ENCODE results near the gene UROC1. TPM values are rescaled to one million over a fixed set of nuclear protein-coding genes. Genes with fewer than 3 reads are reported as not detected.

Gene UROC1
- total and polyA plus RNA-seq, 4 donors = not detected

DNA sequence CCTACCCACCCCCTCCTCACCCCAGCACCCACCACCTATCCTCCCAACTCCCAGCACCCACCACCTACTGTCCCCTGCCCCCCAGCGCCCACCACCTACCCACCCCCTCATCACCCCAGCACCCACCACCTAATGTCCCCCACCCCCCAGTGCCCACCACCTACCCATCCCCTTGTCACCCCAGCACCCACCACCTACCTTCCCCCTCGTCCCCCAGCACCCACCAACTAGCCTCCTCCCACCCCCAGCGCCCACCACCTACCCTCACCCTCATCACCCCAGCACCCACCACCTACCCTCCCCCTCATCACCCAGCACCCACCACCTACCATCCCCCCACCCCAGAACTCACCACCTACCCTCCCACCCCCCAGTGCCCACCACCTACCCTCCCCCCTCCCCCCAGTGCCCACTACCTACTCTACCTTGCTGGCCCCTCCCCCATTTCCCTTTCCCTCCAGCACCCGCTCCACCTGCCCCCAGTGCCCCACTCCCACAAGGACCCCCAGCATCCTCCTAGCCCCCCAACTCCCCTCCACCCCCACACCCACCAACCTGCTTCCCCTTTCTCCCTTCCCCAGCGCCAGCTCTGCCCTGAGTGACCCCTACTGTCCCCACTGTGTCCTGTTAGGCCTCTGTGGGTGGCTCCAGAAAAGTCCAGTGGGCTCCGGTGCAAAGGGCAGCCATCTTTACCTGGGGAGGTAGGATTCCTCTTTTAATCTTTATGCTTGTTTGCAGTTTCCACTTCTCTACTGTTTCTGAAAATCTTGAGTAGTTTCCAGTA lies 1.2 kb downstream of the UROC1 start:
- ATAC-seq (ENCODE audit: low FRiP score) (no peak), DNase-seq (peak; percentile 12 to 39)
- Histone ChIP-seq H3K27ac (ENCODE audit: low read depth in 1 of 2, low read length in 2 of 2) (no peak overlapping the region), H3K4me1 (ENCODE audit: control insufficient read depth in 1 of 2, insufficient read depth in 2 of 2, low read length in 2 of 2) (no peaks in the 10 kb centered on the region), H3K9me3 (ENCODE audit: control insufficient read depth, low read length) (no peaks in the 10 kb centered on the region), H3K36me3 (ENCODE audit: control insufficient read depth in 1 of 2, insufficient read depth in 2 of 2, low read length in 1 of 2) (no peaks in the 10 kb centered on the region), H3K4me3 (ENCODE audit: low read length in 2 of 2) (no peak overlapping the region), H3K27me3 (ENCODE audit: control insufficient read depth in 1 of 2, insufficient read depth in 2 of 2, low read length in 1 of 2) (no peaks in the 10 kb centered on the region)
- 91% methylated on average over 6 of the region's 6 CpGs for WGBS, 2 donors
- intact Hi-C loops (cut with DNase I) = no loop called here

DNA sequence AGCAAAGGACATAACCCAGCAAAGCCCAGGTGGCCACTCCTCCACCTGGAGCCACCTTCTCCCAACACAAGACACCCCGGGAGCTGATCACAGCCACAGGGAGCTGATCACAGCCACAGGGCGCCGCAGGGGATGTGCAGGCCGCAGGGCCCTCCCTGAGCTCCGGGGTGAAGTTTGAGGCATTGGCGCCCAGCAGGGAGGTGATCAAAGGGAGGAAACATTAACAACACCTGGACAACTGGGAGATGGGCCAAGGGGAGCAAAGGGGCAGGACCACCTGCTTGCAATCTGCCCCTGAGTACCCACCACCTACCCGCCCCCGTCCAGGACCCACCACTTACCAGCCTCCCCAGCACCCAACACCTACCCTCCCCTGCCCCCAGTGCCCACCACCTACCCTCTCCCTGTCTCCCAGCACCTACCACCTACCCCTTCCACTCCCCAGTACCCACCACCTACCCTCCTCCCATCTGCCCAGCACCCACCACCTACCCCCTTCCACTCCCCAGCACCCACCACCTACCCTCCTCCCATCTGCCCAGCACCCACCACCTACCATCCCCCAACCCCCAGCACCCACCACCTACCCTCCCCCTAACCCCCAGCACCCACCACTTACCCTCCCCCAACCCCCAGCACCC lies 2.4 kb downstream of the UROC1 start:
- WGBS, 2 donors = 94 to 99% methylated on average over 6 to 8 of the region's 8 CpGs
- DNase-seq (peak; percentile 26 to 57), ATAC-seq (ENCODE audit: low FRiP score) (no peak)
- no peaks in the 10 kb centered on the region for H3K27me3 ChIP-seq (ENCODE audit: control insufficient read depth in 1 of 2, insufficient read depth in 2 of 2, low read length in 1 of 2)
- H3K27ac ChIP-seq (ENCODE audit: low read depth in 1 of 2, low read length in 2 of 2) = no peak overlapping the region
- no peaks in the 10 kb centered on the region for H3K36me3 ChIP-seq (ENCODE audit: control insufficient read depth in 1 of 2, insufficient read depth in 2 of 2, low read length in 1 of 2)
- no peak overlapping the region for H3K4me3 ChIP-seq (ENCODE audit: low read length in 2 of 2)
- no peaks in the 10 kb centered on the region for H3K9me3 ChIP-seq (ENCODE audit: control insufficient read depth, low read length)
- intact Hi-C loops (cut with DNase I) = no loop called here
- no peaks in the 10 kb centered on the region for H3K4me1 ChIP-seq (ENCODE audit: control insufficient read depth in 1 of 2, insufficient read depth in 2 of 2, low read length in 2 of 2)

DNA sequence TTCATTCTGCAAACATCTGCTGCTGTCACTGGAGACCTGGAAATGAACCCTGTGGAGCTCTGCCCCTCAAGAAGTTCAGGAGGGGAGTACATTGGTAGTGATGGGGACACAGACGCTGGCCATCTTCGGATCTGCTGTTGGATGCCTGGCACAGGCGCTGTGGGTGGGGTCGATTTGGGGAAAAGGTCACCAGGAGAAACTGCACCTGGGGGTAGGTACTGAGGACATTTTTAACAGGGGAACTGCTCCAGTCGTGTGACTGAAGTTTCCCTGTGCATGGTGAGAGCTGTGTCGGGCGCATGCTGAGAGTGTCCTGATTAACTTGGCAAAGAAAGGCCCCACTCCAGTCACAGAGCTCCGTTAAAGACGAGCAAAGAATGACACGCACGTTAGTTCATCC lies 3.4 kb downstream of the UROC1 start:
- intact Hi-C loops (cut with DNase I) = no loop called here
- Histone ChIP-seq H3K4me3 (ENCODE audit: low read length in 2 of 2) (no peak overlapping the region), H3K27ac (ENCODE audit: low read depth in 1 of 2, low read length in 2 of 2) (no peak overlapping the region), H3K36me3 (ENCODE audit: control insufficient read depth in 1 of 2, insufficient read depth in 2 of 2, low read length in 1 of 2) (no peaks in the 10 kb centered on the region), H3K4me1 (ENCODE audit: control insufficient read depth in 1 of 2, insufficient read depth in 2 of 2, low read length in 2 of 2) (no peaks in the 10 kb centered on the region), H3K9me3 (ENCODE audit: control insufficient read depth, low read length) (no peaks in the 10 kb centered on the region), H3K27me3 (ENCODE audit: control insufficient read depth in 1 of 2, insufficient read depth in 2 of 2, low read length in 1 of 2) (no peaks in the 10 kb centered on the region)
- ATAC-seq (ENCODE audit: low FRiP score) (no peak), DNase-seq (peak; percentile 9 to 38)
- 91 to 92% methylated on average over 11 of the region's 11 CpGs for WGBS, 2 donors

DNA sequence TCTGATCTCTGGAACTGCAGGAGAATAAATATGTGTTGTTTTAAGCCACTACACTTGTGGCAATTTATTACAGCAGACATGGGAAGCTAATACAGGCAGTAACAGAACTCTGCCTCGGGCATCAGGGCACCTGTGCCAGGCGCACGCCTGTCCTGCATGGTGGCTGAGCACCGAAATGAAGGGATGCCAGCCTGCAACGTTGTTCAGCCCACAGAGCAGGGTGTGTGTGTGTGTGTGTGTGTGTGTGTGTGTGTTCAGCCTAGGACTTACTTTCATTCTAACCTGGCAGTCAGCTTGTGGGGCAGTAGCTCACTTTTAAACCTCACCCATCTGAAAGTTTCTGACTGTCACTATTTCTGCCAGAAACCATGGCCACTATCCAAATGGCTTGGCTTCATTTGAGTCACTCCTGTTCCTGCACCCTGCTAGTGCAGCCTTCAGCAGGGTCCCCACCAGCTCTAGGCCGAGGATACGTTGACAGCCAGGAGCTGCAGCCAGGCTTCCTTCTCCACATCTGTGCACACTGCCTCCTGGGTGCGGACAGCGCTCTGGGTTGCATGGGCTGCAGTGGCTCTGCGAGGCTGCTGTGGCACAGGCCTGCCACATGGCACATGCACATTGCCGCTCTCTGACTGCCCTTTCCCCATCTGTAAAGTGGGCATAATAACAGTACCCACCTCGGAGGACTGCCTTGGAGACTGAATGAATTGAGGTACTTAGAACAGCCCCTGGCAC lies 4.5 kb downstream of the UROC1 start:
- ATAC-seq (ENCODE audit: low FRiP score) (no peak), DNase-seq (peak; percentile 28 to 50)
- WGBS, 2 donors = 70 to 72% methylated on average over 12 of the region's 12 CpGs

DNA sequence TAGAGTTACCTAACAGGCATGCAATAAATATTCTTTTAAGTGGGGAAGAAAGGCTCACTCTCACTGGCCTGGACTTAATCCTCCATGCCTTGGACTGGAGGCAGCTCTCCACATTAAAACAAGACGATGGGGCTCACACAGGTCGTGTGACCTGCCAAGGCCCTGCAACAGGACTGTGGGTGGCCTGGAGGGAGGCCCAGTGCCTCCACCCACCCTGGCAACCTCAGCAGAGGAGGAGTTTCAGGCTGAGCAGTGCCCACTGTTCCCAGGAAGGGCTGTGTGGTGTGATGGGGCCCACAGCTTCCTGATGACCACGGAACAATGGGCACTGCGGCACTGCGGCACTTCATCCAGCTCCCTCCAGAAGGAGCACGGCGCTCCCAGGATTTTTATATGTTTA lies 5.5 kb downstream of the UROC1 start:
- ATAC-seq (ENCODE audit: low FRiP score) = no peak
- Histone ChIP-seq H3K9me3 (ENCODE audit: control insufficient read depth, low read length) (no peaks in the 10 kb centered on the region), H3K27me3 (ENCODE audit: control insufficient read depth in 1 of 2, insufficient read depth in 2 of 2, low read length in 1 of 2) (no peaks in the 10 kb centered on the region), H3K4me1 (ENCODE audit: control insufficient read depth in 1 of 2, insufficient read depth in 2 of 2, low read length in 2 of 2) (no peaks in the 10 kb centered on the region), H3K27ac (ENCODE audit: low read depth in 1 of 2, low read length in 2 of 2) (no peak overlapping the region), H3K36me3 (ENCODE audit: control insufficient read depth in 1 of 2, insufficient read depth in 2 of 2, low read length in 1 of 2) (no peaks in the 10 kb centered on the region), H3K4me3 (ENCODE audit: low read length in 2 of 2) (no peak overlapping the region)
- peak; percentile 13 to 50 for DNase-seq
- 65 to 66% methylated on average over 7 of the region's 7 CpGs for WGBS, 2 donors
- intact Hi-C loops (cut with DNase I) = no loop called here

More for the DNA sequence above, 4.5 kb downstream of the UROC1 start:
- Histone ChIP-seq H3K9me3 (ENCODE audit: control insufficient read depth, low read length) (no peaks in the 10 kb centered on the region), H3K27me3 (ENCODE audit: control insufficient read depth in 1 of 2, insufficient read depth in 2 of 2, low read length in 1 of 2) (no peaks in the 10 kb centered on the region), H3K4me3 (ENCODE audit: low read length in 2 of 2) (no peak overlapping the region), H3K4me1 (ENCODE audit: control insufficient read depth in 1 of 2, insufficient read depth in 2 of 2, low read length in 2 of 2) (no peaks in the 10 kb centered on the region), H3K27ac (ENCODE audit: low read depth in 1 of 2, low read length in 2 of 2) (no peak overlapping the region), H3K36me3 (ENCODE audit: control insufficient read depth in 1 of 2, insufficient read depth in 2 of 2, low read length in 1 of 2) (no peaks in the 10 kb centered on the region)
- intact Hi-C loops (cut with DNase I) = no loop called here

DNA sequence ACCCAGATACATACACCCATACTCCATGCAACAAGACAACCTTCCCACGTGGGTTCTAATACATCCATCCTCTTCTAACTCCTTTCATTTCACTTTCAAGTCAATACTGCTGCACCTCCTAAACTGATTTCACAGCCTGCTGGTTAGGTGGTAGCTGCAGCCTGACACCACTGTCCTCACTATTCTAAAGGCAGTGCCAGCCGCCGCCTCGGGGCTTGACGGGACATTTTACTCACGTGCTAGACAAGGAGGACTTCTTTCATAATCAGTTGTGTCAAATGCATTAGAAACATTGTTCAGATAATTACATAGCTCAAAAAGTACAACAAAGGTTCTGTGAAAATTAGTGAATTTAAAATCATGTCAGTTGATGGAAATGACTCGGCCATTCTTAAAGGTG lies 6.3 kb downstream of the UROC1 start:
- H3K36me3 ChIP-seq (ENCODE audit: control insufficient read depth in 1 of 2, insufficient read depth in 2 of 2, low read length in 1 of 2) = no peaks in the 10 kb centered on the region
- no peaks in the 10 kb centered on the region for H3K27me3 ChIP-seq (ENCODE audit: control insufficient read depth in 1 of 2, insufficient read depth in 2 of 2, low read length in 1 of 2)
- 78 to 80% methylated on average over 7 of the region's 7 CpGs for WGBS, 2 donors
- DNase-seq (peak; percentile 24 to 32), ATAC-seq (ENCODE audit: low FRiP score) (no peak)
- no peak overlapping the region for H3K4me3 ChIP-seq (ENCODE audit: low read length in 2 of 2)
- no peaks in the 10 kb centered on the region for H3K4me1 ChIP-seq (ENCODE audit: control insufficient read depth in 1 of 2, insufficient read depth in 2 of 2, low read length in 2 of 2)
- intact Hi-C loops (cut with DNase I) = no loop called here
- no peaks in the 10 kb centered on the region for H3K9me3 ChIP-seq (ENCODE audit: control insufficient read depth, low read length)
- no peak overlapping the region for H3K27ac ChIP-seq (ENCODE audit: low read depth in 1 of 2, low read length in 2 of 2)

DNA sequence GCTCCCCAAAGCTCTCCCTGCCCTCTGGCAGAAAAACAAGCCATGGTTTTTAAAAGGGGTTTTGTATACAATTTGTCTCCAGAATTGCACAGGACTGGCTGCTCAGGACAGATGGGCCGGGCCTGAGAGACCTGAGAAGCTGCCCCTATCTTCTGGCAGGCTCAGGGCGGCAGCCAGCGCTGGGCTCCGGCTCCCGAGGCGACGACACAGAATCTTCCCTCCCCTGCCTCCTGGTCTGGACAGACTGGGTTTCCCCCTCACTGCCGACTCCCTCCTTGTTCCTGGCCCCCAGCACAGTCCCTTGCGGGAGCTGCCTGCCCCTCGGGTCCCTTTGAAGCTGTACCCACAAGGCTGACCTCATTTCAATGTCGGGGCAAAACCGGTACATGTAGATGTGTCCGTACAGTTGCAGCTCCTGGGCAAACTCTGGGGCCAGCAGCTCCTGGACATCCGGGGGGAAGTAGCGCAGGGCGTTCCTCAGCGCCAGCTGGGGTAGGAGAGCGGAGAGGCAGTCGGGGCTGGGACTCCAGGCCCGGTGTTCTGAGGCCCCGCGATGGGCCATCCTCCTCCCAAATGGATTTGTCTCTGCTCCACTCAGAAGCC lies 7.2 kb downstream of the UROC1 start:
- H3K27me3 ChIP-seq (ENCODE audit: control insufficient read depth in 1 of 2, insufficient read depth in 2 of 2, low read length in 1 of 2) = no peaks in the 10 kb centered on the region
- no peaks in the 10 kb centered on the region for H3K4me1 ChIP-seq (ENCODE audit: control insufficient read depth in 1 of 2, insufficient read depth in 2 of 2, low read length in 2 of 2)
- ATAC-seq (ENCODE audit: low FRiP score) = no peak
- intact Hi-C loops (cut with DNase I) = no loop called here
- H3K9me3 ChIP-seq (ENCODE audit: control insufficient read depth, low read length) = no peaks in the 10 kb centered on the region
- H3K27ac ChIP-seq (ENCODE audit: low read depth in 1 of 2, low read length in 2 of 2) = no peak overlapping the region
- H3K36me3 ChIP-seq (ENCODE audit: control insufficient read depth in 1 of 2, insufficient read depth in 2 of 2, low read length in 1 of 2) = no peaks in the 10 kb centered on the region
- H3K4me3 ChIP-seq (ENCODE audit: low read length in 2 of 2) = no peak overlapping the region
- DNase-seq = peak; percentile 32 to 55
- WGBS, 2 donors = 78 to 79% methylated on average over 22 of the region's 22 CpGs

DNA sequence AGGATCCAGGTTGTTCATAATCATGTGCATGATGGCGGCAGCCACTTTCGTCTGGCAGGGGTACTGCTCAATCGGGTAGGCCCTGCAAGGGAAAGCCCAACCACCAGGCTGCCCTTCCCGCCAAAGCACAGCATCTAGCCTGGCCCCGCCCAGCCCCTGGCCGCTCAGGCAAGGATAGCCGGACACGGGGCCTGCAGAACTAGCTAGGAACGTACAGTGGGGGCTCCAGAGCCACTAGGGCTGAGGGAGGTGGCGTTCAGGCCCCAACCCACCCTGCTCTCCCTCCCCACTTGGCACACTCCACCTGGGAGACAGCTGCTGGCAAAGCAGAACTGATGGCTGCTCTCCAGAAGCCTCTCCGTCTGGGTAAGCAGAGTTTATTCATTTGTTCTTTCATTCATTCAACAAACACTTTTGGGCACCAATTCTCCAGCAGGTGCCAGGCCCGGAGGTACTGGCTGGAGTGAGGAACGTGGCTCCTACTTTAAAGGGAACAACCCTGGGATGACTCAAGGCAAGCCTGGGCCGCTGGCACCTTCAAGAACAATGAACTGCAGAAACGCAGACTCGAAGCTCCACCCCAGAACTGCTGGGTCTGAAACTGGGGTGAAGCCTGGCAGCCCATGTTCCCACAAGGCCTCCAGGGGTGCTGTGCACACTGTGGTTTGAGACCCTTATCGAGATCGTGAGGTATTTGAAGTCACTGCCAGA lies 7.8 kb downstream of the UROC1 start:
- ATAC-seq (ENCODE audit: low FRiP score) (no peak), DNase-seq (peak; percentile 34 to 68)
- Histone ChIP-seq H3K9me3 (ENCODE audit: control insufficient read depth, low read length) (no peaks in the 10 kb centered on the region), H3K27me3 (ENCODE audit: control insufficient read depth in 1 of 2, insufficient read depth in 2 of 2, low read length in 1 of 2) (no peaks in the 10 kb centered on the region), H3K4me3 (ENCODE audit: low read length in 2 of 2) (no peak overlapping the region), H3K4me1 (ENCODE audit: control insufficient read depth in 1 of 2, insufficient read depth in 2 of 2, low read length in 2 of 2) (no peaks in the 10 kb centered on the region), H3K36me3 (ENCODE audit: control insufficient read depth in 1 of 2, insufficient read depth in 2 of 2, low read length in 1 of 2) (no peaks in the 10 kb centered on the region), H3K27ac (ENCODE audit: low read depth in 1 of 2, low read length in 2 of 2) (no peak overlapping the region)
- 48 to 50% methylated on average over 17 to 18 of the region's 18 CpGs for WGBS, 2 donors
- intact Hi-C loops (cut with DNase I) = no loop called here

Data from aorta (tissue), 5 donors.